Measurements from ENCODE around the gene CDH13. TPM values are rescaled to one million over a fixed set of nuclear protein-coding genes. Genes with fewer than 3 reads are reported as not detected.
A peak's percentile ranks its signal among the peaks of the same experiment; 100 is the strongest.

The CDH13 gene
- polyA plus RNA-seq, 10 donors: 32.5 to 56.9 (median 47.0) TPM

DNA sequence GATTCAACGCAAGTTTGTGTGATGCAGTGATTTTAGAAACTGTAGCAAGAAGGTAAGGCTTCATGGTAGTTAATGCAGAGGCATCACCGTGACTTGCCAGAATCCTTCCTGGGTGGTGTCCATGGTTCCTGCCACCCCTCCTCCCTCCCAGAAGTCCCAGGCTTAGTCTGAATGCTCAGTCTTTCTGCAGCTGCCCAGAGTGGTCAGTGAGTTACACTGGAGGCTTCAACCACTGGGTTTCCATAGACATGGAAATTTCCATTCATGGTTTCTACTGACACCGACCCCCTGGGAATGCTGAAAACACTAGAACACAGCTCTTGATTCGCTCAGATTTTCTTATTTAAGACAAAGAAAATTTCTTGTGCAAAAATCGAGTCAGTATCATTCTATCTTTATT lies 1021.6 kb downstream of the CDH13 start:
- no peak for DNase-seq

DNA sequence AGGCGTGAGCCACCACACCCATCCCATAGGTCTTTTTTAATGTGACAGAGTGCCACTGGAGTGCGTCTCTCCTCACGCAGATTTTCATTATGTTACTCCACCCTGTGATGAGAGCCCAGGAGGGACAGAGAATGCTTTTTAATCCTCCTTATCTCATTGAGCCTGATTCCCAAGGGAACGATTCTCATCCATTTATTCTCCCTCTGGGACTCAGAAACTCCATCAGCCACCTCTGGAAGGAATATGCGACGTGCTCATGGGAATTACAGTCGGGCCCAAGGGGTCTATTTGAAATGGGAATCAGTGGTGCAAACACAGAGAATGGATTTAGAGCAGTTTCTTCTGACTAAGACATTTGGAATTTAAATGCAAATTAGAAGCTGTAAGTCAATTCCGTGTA lies 1025.1 kb downstream of the CDH13 start:
- no peak for DNase-seq

DNA sequence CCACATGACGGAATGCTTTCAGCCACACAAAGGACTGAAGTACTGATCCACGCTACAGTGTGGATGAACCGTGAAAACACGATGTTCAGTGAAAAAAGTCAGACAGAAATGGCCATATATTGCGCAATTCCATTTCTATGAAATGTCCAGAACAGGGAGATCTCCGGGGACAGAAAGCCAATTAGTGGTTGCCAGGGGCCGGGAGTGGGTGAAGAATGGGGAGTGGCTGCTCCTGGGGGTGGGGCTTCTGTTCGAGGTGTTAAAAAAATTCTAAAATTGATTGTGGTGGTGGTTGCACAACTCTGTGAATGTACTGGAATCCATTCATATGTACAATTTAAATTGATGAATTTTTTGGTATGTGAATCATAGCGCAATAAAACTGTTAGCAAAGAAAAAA lies 1026.2 kb downstream of the CDH13 start:
- DNase-seq: peak in 1 of 3 donors; percentile 18

DNA sequence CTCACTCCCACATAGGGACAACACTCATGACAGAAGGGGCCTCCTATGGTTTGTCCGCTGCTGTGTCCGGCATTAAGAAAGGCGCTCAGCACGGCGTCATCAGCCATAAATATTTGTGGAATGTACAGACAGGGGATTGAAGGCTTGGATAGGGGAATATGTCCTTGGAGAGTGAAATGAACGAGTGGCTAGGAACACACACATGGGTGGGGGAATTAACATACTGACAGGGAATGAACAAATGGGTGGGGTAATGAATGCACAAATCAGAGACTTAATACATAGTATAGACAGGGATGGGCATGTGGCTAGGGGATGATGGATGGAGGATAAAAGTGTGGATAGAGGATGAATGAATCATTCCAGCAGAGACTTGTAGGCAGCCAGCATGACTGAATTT lies 1027.0 kb downstream of the CDH13 start:
- peak in 1 of 3 donors; percentile 82 for DNase-seq

DNA sequence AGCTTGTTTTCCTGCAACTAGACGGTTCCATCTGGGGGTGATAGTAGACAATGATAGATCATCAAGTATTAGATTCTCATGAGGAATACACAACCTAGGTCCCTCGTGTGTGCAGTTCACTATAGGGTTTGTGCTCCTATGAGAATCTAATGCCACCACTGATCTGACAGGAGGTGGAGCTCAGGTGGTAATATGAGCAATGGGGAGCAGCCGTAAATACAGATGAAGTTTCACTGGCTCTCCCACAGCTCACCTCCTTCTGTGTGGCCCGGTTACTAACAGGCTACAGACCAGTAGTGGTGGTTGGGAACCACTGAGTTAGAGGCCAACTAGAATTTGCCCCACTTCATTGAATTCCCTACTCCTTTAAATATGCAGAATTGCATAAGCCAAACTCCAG lies 1033.5 kb downstream of the CDH13 start:
- no peak for DNase-seq

DNA sequence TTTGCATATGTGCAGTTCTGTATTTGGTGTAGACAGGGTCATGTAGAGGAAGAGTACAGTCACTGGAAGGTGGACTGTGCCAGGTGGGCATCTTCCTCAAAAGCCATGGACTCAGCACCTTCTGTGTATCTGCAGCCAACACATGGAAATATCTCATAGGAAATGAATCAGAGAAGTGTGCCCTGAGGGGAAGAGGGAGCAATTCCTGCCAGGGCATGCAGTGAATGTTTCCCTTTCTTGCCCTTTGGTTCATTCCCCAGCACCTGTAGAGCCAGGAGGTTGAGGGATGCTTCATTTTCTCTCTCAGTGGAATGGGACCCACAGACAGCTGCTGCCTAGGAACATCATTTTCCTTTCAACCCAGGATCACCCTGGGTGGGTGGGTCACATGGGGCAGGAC lies 1034.9 kb downstream of the CDH13 start:
- DNase-seq: no peak

DNA sequence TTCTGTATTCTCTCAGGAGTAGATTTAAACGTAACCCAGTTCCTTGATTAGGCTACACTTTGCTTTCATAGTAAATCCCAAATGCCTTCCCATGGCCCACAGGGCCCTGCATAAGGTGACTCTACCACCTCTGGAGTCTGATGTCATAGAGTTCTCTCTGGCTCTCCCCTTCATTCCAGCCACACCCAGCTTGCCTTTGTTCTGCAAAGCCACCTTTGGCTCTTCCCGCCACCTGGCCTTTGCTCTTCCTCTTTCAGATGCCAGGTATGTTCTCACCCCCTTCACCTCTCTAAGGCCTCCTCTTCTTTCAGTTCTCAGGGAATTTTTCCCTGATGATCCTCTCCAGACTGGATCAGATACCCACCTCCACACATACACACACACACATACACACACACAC lies 1039.7 kb downstream of the CDH13 start:
- no peak for DNase-seq

DNA sequence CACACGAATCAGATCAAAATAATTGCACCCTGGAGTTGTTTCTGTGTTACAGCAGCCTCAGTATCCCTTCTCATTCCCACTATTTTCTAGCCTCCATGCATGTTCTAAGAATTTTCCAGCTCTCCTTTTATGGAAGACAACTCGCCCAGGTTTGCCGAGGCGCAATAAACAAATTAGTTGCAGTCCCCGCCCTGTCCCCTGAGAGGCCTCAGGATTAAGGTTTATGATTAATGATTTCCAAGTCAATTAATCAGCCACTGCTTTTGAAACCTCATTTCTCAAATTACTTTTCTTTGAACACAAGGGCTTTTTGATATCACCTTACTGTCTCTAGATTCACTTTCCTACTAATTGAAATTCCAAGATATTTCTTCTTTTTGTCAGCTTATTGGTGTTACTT lies 1042.7 kb downstream of the CDH13 start:
- no peak for DNase-seq

DNA sequence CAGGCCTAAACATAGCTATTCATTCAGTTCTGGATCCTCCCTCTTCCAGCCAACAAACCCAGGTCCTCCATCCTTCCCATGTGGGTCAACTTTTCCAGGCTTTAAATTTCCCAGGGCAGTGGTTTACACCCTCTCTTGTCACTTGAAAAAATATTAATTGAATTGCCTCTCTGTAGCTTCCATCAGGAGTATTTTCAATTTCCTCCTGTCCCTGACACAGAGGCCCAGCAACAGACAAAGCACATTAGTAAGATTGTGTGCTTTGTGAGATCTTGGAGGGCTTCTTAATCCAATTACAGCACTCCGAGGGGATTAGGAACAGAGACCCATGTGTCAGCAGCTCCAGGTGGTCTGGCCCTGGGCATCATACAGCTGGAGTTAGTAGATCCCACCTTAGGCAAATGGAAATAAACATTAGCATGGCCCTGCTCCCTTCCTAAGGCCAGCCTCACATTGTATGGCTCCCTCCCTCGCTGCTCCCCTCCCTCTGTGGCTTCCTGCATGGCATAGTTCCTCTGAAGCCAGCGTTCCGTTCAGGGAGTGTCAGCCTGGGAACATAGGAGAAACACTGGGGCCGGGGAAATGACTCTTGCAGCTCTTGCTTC lies 1048.3 kb downstream of the CDH13 start:
- DNase-seq: peak in 1 of 3 donors; percentile 24

DNA sequence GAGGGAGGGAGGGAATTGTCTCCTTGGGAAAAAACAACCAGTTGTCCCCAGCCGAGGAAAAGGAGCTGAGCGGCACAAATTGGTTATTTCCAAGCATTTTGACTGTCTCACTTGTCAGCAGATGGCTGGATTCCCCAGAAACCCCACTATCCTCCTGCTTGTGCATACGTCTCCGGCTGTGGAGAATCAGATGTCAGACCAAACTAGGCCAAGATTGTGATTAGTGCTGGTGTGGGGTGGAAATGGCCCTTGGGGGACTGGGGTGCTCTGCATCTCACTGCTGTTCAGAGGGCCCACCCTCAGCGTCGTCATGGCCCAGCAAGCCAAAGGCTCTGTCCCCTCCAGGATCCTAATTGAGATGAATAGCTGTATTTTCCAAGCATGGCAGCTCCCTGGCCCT lies 1049.3 kb downstream of the CDH13 start:
- DNase-seq: peak in 2 of 3 donors; percentile 20 to 60

DNA sequence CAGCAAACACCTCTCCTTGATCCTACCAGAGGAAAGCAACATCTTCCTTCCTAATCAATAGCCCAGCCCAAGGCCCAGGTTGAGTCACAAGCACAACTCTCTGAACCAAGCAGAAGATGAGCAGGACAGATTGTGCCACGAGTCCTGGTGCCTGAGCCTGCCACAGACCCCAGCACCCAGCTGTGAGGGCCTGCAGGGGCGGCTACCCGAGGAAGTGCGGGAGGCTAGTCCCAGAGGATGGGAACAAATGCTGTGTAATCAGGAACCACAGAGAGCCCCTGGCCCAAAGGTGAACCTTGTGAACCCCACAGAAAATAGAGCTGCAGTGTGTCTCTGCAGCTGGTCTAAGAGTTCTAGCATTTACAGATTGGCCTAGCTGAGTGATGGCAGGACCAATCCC lies 1054.2 kb downstream of the CDH13 start:
- no peak for DNase-seq

DNA sequence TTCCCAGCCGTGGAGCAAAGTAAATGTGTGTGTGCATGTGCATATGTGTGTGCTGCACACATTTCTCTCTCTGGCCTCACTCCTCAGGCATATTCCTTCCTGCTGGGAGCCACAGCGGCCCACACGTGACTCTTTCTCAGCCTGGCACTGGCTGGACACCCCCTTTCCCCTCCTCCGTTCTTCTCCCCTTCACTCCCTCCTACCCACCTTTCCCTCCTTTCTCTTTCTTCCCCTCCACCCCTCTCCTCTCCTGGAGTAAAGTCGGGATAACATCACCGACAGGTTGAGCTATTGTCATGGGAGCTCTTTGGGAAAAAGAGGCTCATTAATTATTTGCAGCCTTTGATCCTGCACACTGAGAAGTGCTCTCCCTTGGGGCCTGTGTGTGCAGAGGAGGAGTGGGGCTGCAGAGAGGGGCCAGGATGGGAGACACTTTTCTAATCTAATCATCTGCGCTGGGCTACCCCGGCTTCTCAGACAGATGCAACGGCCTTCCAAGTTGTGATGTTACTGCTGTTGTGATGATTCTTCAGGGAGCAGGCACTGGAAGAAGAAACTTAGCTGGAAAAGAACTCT lies 1054.7 kb downstream of the CDH13 start:
- DNase-seq: no peak

DNA sequence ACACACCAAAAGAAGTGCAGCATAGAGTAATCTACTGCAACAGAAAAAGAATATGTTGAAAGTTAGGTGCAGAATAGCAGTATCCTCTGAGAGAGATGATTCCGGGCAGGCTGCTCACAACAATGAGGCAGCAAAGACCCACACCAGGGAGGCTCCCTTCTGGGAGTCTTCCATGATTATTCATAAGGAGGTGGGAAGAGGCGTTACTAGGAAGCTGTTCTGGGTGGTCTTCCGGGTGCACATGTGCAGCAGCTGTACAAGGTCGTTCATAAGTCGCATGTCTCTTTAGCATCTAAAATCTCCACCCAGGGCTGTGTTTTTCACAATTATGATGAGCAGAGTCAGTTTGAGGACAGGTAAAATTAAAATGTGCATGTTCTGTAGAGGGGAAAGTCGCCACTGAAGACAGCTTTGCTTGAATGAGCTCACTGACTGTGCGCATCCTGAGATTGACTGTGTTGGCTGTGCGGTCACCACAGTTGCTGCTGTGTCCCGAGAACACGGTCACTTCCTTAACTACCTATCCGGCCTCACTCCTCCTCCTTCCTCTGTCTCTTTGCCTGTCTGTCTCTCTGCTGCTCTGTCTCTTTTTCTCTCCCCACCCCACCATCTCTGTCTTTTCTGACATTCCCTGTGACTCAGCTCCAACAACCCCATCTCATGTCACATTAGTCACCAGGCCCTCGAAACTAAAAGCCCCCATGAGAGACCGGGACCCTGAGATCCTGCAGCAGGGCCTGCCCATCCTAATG lies 1055.5 kb downstream of the CDH13 start:
- DNase-seq: peak in 2 of 3 donors; percentile 26 to 42

DNA sequence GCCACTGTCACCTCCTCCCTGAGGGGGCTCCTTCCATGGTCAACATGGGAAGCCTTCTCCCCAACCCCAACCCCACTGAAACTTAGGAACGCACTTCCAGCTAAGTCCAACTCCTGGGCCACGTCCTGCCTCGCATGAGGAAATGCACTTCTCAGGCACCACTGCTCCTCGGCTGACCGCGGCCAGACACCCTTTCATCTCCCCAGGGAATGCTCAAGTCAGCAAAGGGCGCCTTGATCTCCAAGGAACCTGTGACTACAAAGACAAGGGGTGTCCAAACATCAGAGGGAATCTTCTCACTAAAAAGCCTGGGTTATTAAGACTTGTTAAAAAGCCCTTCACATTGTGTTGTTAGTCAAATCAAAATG lies 1056.1 kb downstream of the CDH13 start:
- no peak for DNase-seq

DNA sequence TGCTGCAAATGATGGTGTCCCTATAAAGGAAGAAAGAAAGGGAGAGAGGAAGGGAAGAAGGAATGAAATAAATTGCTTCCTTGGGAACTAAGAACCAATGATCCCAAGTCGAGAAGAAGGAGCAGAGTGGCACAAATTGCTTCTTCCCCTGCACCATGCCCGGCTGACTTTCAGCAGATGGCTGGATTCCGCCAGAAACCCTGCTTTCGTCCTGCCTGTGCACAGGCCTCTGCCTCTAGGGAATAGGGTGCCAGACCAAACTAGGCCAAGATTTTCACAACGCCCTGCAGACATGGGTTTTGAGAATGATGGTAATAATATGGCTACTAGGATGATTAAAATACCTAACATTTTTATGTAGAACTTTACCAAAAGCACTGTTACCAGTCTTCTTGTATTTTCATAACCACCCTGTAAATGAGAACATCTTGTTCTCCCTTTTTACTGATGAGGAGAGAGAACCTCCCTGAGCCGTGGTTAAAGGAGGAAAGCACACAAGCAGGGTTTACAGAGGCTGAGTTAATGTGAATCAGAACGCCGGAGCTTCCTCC lies 1058.9 kb downstream of the CDH13 start:
- no peak for DNase-seq

DNA sequence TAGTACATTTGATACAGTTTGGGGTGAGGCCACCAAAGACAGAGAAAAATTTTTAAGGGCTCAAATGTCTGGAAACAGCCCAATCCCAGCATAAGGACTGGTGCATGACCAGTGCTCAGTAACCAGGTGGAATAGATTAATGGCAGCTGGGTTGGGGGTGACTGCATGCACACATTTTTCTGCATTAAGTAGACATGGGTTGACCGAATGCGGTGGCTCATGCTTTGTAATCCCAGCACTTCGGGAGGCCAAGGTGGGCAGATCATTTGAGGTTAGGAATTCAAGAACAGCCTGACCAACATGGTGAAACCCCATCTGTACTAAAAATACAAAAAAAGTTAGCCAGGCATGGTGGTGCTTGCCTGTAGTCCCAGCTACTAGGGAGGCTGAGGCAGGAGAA lies 1060.0 kb downstream of the CDH13 start:
- DNase-seq: no peak

DNA sequence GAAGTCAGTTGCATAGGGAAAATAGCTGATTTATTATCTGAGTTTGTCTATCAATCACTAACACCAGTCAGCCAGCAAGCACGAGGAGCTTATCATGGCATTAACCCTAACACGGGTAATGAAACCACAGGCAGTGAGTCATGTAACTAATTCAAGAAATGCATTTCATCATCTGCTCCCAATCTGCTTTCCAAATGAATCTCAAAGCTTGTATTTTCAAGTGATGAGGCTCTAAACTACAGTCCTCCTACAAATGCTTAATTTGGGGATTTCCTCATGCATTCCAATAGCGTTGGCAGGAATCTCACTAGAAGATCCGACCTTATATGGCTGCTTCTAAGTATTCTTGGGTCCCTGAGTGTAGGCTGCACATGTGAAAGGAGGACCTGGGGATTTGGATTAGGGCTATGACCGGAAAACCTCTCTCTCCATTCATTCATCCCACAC lies 1062.6 kb downstream of the CDH13 start:
- DNase-seq: peak in 2 of 3 donors; percentile 19 to 94

DNA sequence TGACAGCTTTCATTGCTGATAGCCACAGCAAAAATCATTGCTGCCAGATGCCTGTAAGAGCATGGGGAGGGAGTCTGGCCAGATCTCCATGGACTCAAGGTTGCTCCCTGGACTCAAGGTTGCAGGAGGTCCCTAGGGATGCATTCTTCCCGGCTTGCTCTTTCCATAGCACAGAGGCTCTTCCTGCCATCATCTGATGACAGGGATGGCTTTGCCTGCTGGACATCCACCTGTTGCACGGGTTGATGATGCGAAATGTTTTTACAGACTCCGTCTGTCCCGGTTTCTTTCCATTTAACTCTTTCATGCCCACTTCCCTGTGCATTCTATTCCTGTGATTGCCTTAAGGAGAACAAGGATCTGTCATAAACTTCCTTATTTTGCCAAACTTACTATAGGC lies 1065.5 kb downstream of the CDH13 start:
- DNase-seq: no peak

DNA sequence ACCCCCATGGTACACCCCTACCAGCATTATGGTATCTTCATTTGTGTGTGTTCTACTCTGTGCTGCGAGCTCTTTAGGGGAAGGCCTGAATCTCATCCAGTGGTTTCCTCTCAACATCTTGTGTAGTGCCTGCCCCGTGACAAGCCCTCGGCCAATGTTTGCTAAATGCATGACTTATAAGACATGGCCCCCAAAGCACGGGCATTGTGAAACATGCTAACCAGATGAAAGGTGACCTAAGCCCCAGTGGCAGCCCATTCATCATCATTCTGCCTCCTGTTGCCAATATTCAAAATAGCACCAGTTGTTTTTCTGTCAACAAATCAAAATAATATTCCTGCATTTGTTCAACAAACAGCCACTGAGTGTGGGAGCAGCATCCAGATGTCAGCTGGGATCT lies 1072.2 kb downstream of the CDH13 start:
- DNase-seq: no peak

DNA sequence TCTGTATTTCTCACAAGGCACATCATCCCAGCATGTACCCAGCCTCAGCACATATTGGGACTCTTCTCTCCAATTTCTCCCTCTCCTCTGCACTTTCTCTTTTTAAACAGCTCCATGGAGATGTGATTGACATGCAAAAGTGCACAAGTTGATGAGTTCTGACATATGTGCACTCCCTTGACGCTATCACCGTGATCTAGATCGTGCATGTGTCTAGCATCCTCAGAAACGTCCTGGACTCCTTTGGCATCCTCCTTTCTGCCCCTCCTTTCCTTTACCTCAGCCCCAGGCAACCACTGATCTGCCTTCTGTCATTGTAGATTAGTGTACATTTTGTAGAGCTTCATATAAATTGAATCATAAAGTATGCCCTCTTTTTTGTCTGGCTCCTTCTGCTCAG lies 1073.0 kb downstream of the CDH13 start:
- no peak for DNase-seq

DNA sequence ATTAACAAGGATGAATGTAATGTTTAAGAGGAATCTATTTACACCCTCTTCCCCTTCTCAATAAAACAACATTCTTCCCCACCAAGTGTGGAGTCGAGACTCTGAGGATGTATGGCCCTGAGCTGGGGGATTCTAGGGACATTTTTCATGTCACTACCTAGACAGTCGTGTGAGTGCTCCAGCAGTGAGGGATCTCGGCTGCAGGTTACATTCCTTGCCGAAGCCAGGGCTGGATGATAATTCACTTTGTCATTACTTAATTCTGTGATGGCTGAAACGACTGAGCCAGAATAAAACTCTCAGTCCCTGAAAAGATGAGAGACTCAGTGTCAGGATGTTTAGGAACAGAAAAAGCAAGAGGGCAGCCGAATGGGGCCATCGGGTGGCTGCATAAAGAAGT lies 1074.1 kb downstream of the CDH13 start:
- no peak for DNase-seq

DNA sequence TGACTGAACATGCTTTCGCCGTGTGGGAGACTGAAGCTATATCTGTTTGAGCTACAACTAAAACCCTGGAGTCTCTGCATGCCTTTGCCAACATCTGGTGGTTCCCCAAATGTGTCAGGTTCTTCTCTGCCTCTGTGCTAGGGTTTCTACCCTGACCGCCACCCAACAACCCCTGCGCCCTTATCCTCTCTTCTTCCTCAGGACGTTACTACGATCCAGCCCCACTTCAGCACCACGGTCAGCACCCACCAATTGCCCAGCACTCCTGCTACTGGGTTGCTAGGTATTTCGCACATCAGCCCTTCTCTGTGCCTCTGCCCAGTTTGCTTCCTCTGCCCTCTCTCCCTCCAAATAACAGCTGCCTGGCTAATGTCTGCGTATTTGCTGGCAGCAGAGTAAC lies 1074.7 kb downstream of the CDH13 start:
- peak; percentile 44 to 80 (median 60) for DNase-seq

DNA sequence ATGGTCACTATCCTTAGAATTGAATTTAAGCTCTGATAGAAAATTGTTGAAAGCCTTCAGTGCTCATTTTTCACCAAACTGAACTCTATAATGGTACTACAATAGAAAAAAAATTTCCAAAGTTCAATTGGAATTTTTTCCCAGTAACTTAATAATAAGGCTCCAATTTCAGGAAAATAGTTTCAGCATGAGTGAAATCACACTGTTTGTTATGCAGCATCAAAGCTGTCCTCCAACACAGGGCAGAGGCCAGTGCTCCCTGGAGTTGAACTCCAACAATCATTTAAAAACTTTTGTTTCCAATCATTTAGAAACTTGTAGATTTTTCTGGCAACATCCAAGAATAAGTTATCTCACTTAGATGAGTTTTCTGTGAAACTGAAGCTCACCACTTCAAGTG lies 1077.9 kb downstream of the CDH13 start:
- no peak for DNase-seq

Measured in muscle of back (tissue), 11 donors.